ENCODE data around the gene SH3PXD2A. TPM values are rescaled to one million over a fixed set of nuclear protein-coding genes. Genes with fewer than 3 reads are reported as not detected.

SH3PXD2A gene
- total RNA-seq, 4 donors from 2014 or later: 9.4 to 20.6 (median 11.2) TPM

DNA sequence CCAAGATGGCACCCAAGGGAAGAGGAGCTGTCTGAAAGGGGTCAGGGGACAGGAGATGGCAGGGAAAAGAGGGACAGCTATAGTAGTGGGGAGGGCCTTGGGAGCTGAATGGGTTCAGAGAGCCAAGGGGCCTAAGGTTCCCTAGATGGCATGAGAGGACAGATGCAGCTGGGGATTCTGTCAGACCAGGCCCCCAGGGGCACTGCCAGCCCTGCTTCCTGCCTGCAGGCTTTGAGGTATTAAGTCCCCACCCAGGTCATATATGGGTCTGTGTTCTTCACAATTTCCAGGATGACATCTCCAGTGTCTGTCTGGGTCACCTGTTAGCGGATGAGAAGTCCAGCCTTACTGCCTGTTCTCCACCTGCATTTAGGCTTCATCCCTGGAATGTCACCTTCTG lies 305.1 kb downstream of the SH3PXD2A start:
- TF ChIP-seq POLR2A (IDR thresholded peaks at IDR 0.05): no peak
- TF ChIP-seq, protein P1, sequence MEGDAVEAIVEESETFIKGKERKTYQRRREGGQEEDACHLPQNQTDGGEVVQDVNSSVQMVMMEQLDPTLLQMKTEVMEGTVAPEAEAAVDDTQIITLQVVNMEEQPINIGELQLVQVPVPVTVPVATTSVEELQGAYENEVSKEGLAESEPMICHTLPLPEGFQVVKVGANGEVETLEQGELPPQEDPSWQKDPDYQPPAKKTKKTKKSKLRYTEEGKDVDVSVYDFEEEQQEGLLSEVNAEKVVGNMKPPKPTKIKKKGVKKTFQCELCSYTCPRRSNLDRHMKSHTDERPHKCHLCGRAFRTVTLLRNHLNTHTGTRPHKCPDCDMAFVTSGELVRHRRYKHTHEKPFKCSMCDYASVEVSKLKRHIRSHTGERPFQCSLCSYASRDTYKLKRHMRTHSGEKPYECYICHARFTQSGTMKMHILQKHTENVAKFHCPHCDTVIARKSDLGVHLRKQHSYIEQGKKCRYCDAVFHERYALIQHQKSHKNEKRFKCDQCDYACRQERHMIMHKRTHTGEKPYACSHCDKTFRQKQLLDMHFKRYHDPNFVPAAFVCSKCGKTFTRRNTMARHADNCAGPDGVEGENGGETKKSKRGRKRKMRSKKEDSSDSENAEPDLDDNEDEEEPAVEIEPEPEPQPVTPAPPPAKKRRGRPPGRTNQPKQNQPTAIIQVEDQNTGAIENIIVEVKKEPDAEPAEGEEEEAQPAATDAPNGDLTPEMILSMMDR (IDR thresholded peaks at IDR 0.05): no peak
- 92 to 100% methylated on average over 1 of the region's 1 CpG for WGBS, 2 donors
- DNase-seq: no peak
- Histone ChIP-seq H3K4me3 (replicated peaks in 1 of 3) (no peak overlapping the region), H3K27ac (no peak overlapping the region), H3K36me3 (no peaks in the 10 kb centered on the region), H3K4me1 (peaks cover 1% of the 10 kb centered on the region in 2 donors), H3K9me3 (no peaks in the 10 kb centered on the region), H3K27me3 (no peaks in the 10 kb centered on the region)
- intact Hi-C loops (cut with DNase I): no loop called here

DNA sequence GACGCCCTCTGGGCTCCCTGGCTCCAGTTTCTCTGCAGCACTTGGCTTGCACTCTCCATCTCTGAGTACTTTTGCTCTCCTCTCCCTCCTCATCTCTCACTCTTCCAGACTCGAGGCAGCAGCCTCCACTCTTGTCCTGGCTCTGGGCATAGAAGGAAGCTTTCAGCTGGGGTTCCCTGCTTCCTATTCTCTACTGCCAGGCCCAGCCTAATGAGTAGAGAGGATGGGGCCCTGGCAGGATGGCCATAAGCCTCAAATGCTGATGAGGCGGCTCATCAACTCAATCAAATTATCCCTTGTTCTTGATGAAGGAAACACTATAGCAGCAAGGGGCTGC lies 306.1 kb downstream of the SH3PXD2A start:
- Histone ChIP-seq H3K4me1 (no peaks in the 10 kb centered on the region), H3K36me3 (no peaks in the 10 kb centered on the region), H3K27ac (no peak overlapping the region), H3K27me3 (no peaks in the 10 kb centered on the region), H3K4me3 (replicated peaks in 1 of 3) (no peak overlapping the region), H3K9me3 (no peaks in the 10 kb centered on the region)
- TF ChIP-seq POLR2A (IDR thresholded peaks at IDR 0.05): no peak
- TF ChIP-seq, protein P1 (IDR thresholded peaks at IDR 0.05): no peak
- no peak for DNase-seq
- 69 to 81% methylated on average over 3 of the region's 3 CpGs for WGBS, 2 donors
- intact Hi-C loops (cut with DNase I): no loop called here

DNA sequence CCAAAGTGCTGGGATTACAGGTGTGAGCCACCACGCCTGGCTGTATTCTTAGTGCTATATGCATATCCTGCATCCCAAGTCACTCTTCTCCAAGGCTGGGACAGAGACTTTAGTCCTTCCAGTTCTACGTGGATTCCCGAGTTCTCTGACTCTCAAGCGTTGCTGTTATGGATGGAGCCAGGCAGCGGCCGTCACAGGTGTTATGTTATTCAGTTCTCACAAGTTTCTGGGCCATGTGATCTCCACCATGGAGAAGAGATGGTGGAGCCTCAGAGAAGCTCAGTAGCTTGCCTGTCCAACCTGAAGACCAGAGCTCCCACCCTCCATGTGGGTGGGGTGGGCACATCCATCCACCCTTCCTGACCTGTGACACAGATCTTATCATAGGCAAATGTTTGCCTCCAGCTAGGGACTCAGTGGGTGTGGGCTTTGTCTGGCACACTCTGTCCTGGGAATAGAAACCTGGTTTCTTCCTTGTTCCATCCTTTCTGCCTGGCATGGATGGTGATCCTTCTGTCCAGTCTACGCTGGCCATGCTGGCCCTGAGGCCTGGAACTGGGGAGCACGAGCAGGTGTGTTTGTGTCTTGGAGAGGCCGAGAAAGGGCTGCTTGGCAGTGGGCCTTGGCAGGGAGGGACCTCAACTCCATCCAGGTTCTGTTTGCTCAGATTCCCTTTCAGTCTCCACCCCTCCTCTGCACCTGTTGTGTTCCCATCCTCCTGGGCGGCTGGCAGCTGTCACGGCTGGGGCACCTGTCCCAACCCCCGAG lies 306.6 kb downstream of the SH3PXD2A start:
- H3K27me3 ChIP-seq: no peaks in the 10 kb centered on the region
- H3K4me1 ChIP-seq: no peaks in the 10 kb centered on the region
- no peak for DNase-seq
- 74 to 82% methylated on average over 12 of the region's 12 CpGs for WGBS, 2 donors
- intact Hi-C loops (cut with DNase I): no loop called here
- H3K27ac ChIP-seq: no peak overlapping the region
- H3K9me3 ChIP-seq: no peaks in the 10 kb centered on the region
- no peak overlapping the region for H3K4me3 ChIP-seq (replicated peaks in 1 of 3)
- H3K36me3 ChIP-seq: no peaks in the 10 kb centered on the region
- TF ChIP-seq, protein P1 (IDR thresholded peaks at IDR 0.05): no peak
- no peak for TF ChIP-seq POLR2A (IDR thresholded peaks at IDR 0.05)

DNA sequence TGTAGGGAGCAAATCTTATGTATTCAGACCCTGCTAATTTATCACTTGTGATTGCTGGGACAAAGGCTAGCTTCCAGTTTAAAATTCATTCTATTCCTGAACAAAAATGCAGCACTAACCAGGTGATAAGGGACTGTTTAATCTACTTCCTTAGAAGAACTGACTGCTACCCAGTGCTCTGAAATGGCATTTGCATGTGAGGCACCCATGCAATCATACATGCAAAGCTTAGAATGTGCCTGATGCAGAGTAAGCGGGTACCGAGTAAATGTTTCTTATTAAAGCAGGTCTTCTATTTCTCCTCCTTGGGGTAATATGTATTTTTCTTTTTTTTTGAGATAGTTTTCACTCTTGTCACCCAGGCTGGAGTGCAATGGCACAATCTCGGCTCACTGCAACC lies 307.4 kb downstream of the SH3PXD2A start:
- Histone ChIP-seq H3K27ac (no peak overlapping the region), H3K27me3 (no peaks in the 10 kb centered on the region), H3K9me3 (no peaks in the 10 kb centered on the region), H3K4me1 (peaks cover 4 to 5% of the 10 kb centered on the region in 2 donors), H3K36me3 (no peaks in the 10 kb centered on the region), H3K4me3 (replicated peaks in 1 of 3) (no peak overlapping the region)
- WGBS, 2 donors: 93 to 95% methylated on average over 3 of the region's 3 CpGs
- DNase-seq: no peak
- no peak for TF ChIP-seq POLR2A (IDR thresholded peaks at IDR 0.05)
- TF ChIP-seq, protein P1 (IDR thresholded peaks at IDR 0.05): no peak
- intact Hi-C loops (cut with DNase I): no loop called here

DNA sequence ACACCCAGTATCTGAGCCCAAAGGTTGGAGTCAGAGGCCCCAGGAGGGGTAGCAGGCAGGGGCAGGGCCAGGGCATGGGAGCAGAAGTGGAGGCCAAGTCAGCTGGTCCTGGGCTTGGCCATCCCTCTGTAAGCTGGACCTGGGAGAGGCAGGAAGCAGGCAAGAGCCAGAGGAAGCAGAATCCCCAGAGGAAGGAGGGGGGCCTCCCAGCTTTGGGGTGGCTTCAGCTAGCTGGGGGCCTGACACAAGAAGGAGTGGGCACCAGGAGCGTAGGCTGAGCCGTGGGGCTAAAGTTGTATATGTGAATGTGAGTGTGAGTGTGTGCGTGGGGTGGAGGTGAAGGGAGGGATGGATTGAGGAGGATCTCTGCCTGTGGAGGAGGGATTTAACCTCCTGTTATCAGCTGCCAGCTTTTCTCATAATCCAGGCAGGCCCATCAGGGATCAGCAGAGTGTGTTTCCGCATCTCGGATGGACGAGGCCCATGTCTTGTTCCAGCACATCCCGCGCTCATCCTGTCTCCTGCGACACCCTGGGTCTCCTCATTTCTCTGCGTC lies 307.9 kb downstream of the SH3PXD2A start:
- Histone ChIP-seq H3K9me3 (no peaks in the 10 kb centered on the region), H3K4me1 (peaks cover 10% of the 10 kb centered on the region in 2 donors), H3K4me3 (replicated peaks in 1 of 3) (no peak overlapping the region), H3K27ac (no peak overlapping the region), H3K36me3 (no peaks in the 10 kb centered on the region), H3K27me3 (no peaks in the 10 kb centered on the region)
- WGBS, 2 donors: 87 to 91% methylated on average over 10 of the region's 10 CpGs
- DNase-seq: no peak
- TF ChIP-seq POLR2A (IDR thresholded peaks at IDR 0.05): no peak
- TF ChIP-seq, protein P1 (IDR thresholded peaks at IDR 0.05): no peak
- intact Hi-C loops (cut with DNase I): no loop called here
